ENCODE data around the gene DCBLD2. TPM values are rescaled to one million over a fixed set of nuclear protein-coding genes. Genes with fewer than 3 reads are reported as not detected.

The DCBLD2 gene
- total RNA-seq, 1 donor from 2014 or later, result 57.9 TPM

DNA sequence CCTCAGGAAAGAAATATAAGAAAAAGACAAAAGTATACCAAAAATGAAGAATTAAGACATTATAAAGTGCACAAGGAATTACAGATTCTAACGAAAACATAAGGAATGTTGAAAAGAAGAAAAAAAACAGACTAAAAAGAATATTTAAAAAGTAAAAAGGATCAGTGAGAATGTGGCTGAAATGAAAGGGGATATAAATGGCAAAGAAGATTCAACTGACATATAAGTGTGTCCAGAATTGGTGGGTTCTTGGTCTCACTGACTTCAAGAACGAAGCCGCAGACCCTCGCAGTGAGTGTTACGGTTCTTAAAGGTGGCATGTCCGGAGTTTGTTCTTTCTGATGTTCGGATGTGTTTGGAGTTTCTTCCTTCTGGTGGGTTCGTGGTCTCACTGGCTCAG lies 44.8 kb downstream of the DCBLD2 start:
- TF ChIP-seq, protein P1, sequence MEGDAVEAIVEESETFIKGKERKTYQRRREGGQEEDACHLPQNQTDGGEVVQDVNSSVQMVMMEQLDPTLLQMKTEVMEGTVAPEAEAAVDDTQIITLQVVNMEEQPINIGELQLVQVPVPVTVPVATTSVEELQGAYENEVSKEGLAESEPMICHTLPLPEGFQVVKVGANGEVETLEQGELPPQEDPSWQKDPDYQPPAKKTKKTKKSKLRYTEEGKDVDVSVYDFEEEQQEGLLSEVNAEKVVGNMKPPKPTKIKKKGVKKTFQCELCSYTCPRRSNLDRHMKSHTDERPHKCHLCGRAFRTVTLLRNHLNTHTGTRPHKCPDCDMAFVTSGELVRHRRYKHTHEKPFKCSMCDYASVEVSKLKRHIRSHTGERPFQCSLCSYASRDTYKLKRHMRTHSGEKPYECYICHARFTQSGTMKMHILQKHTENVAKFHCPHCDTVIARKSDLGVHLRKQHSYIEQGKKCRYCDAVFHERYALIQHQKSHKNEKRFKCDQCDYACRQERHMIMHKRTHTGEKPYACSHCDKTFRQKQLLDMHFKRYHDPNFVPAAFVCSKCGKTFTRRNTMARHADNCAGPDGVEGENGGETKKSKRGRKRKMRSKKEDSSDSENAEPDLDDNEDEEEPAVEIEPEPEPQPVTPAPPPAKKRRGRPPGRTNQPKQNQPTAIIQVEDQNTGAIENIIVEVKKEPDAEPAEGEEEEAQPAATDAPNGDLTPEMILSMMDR (IDR thresholded peaks at IDR 0.05; ENCODE audit: unreplicated experiment), result no peak
- Mint-ChIP-seq H3K9me3 (peaks cover 47% of the 10 kb centered on the region), H3K27ac (no peak overlapping the region), H3K4me1 (no peaks in the 10 kb centered on the region), H3K36me3 (peaks cover 52% of the 10 kb centered on the region), H3K27me3 (ENCODE audit: low read depth) (no peaks in the 10 kb centered on the region), H3K4me3 (no peak overlapping the region)
- DNase-seq (ENCODE audit: low spot score in 2 of 2, unreplicated experiment in 2 of 2), result no peak

DNA sequence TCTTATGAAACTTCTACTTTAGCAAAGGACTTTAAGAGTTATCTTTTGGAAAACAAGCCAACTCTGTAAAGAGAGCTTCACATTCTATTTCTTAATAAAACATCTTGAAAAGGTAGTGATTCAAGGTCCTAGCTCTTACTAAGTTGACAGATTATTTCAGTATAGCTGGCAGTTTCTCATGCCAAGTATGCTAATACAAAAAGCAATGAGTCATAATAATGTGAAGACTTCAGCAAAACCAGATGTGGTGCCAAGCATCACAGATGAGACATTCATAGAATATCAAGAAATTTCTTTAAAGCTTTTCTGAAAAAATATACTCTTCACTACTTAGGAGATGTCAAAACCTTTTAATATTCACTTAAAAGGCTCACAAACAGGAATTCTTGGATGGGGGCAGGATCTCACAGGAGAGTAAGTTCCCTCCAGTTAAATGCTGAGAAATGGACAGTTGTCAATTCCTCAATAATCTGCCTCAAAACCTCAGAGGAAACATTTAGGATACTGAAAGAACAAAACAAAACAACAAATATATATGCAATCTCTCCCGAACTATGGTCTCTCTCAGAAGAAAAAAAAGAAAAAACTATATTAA lies 45.6 kb downstream of the DCBLD2 start:
- no peaks in the 10 kb centered on the region for H3K27me3 Mint-ChIP-seq (ENCODE audit: low read depth)
- peaks cover 44% of the 10 kb centered on the region for H3K36me3 Mint-ChIP-seq
- no peak overlapping the region for H3K27ac Mint-ChIP-seq
- TF ChIP-seq, protein P1 (IDR thresholded peaks at IDR 0.05; ENCODE audit: unreplicated experiment), result no peak
- no peak for DNase-seq (ENCODE audit: low spot score in 2 of 2, unreplicated experiment in 2 of 2)
- no peaks in the 10 kb centered on the region for H3K4me1 Mint-ChIP-seq
- H3K9me3 Mint-ChIP-seq, result peaks cover 38% of the 10 kb centered on the region
- H3K4me3 Mint-ChIP-seq, result no peak overlapping the region

DNA sequence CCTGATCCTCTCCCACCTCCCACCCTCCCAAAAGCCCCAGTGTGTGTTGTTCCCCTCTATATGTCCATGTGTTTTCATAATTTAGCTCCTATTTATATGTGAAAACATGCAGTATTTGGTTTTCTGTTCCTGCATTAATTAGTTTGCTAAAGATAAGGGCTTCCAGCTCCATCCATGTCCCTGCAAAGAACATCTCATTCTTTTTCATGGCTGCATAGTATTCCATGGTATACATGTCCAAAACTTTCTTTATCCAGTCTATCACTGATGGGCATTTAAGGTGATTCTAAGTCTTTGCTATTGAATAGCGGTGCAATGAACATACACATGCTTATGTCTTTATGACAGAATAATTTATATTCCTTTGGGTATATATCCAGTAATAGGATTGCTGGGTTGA lies 53.4 kb downstream of the DCBLD2 start:
- peaks cover 10% of the 10 kb centered on the region for H3K36me3 Mint-ChIP-seq
- H3K27ac Mint-ChIP-seq, result no peak overlapping the region
- no peaks in the 10 kb centered on the region for H3K9me3 Mint-ChIP-seq
- TF ChIP-seq, protein P1 (IDR thresholded peaks at IDR 0.05; ENCODE audit: unreplicated experiment), result no peak
- no peaks in the 10 kb centered on the region for H3K4me1 Mint-ChIP-seq
- no peaks in the 10 kb centered on the region for H3K27me3 Mint-ChIP-seq (ENCODE audit: low read depth)
- no peak for DNase-seq (ENCODE audit: low spot score in 2 of 2, unreplicated experiment in 2 of 2)
- no peak overlapping the region for H3K4me3 Mint-ChIP-seq

DNA sequence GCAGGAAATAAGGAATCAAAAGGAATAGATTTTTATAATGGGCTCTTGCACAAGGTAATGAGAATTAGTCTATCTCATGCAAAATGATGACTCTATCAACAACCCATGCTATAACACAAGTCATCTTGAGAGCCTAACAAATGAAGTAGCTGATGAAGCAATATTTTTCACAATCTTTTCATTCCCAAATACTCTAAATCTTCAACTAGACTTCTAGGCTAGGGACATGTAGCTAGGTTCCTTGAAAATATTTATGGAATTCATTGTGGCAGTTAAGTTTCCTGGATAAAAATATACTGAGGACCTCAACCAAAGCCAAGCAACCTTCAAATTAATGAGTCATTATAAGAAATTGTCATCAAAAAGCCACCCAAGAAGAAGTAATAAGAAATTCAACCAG lies 55.4 kb downstream of the DCBLD2 start:
- H3K4me3 Mint-ChIP-seq, result no peak overlapping the region
- DNase-seq (ENCODE audit: low spot score in 2 of 2, unreplicated experiment in 2 of 2), result no peak
- no peaks in the 10 kb centered on the region for H3K4me1 Mint-ChIP-seq
- TF ChIP-seq, protein P1 (IDR thresholded peaks at IDR 0.05; ENCODE audit: unreplicated experiment), result no peak
- no peak overlapping the region for H3K27ac Mint-ChIP-seq
- no peaks in the 10 kb centered on the region for H3K9me3 Mint-ChIP-seq
- no peaks in the 10 kb centered on the region for H3K27me3 Mint-ChIP-seq (ENCODE audit: low read depth)
- H3K36me3 Mint-ChIP-seq, result peaks cover 10% of the 10 kb centered on the region

GRCh38 chr3:98843266-98843959 lies 58.1 kb downstream of the DCBLD2 start:
- no peak overlapping the region for H3K27ac Mint-ChIP-seq
- peaks cover 22% of the 10 kb centered on the region for H3K36me3 Mint-ChIP-seq
- DNase-seq (ENCODE audit: low spot score in 2 of 2, unreplicated experiment in 2 of 2), result no peak
- peaks cover 4% of the 10 kb centered on the region for H3K9me3 Mint-ChIP-seq
- TF ChIP-seq, protein P1 (IDR thresholded peaks at IDR 0.05; ENCODE audit: unreplicated experiment), result no peak
- H3K4me1 Mint-ChIP-seq, result no peaks in the 10 kb centered on the region
- no peaks in the 10 kb centered on the region for H3K27me3 Mint-ChIP-seq (ENCODE audit: low read depth)
- H3K4me3 Mint-ChIP-seq, result no peak overlapping the region

Measured in mesothelial cell of epicardium (in vitro differentiated cells).